HepG2 (cell line): Measurements from ENCODE around the gene ACOX3. TPM values are rescaled to one million over a fixed set of nuclear protein-coding genes. Genes with fewer than 3 reads are reported as not detected.

Source experiments
- ATAC-seq: fragments of 200-7000 bp; cut with Tn5 transposase; 3 replicates; pipeline ENCODE4 v1.9.1; 2020; ENCODE audit warnings: mild to moderate bottlenecking, moderate library complexity
- BruUV-seq: library from RNA; stranded (reverse); fragments of 400-500 nt; replicated peaks from 2 replicates; lab custom pipeline; 2021; lab: Mats Ljungman, UMichigan
- CTCF ChIA-PET: fragments of 300-600 bp; formaldehyde crosslinking; extraction: SDS; loops from one replicate; lab custom pipeline; 2021; ENCODE audit warnings: low total read pairs, inconsistent platforms, low intra/inter-chr PET ratio; lab: Yijun Ruan, JAX
- POLR2A ChIA-PET: fragments of 350-600 bp; sonication (Branson Sonifier 250); formaldehyde crosslinking; loops from one replicate; lab custom pipeline; 2020; ENCODE audit warnings: antibody characterized with exemption, inconsistent platforms; lab: Yijun Ruan, JAX
- DNase-seq: peaks from one replicate; pipeline ENCODE4 v3.0.0-alpha.2; 2015; ENCODE audit warnings: low spot score
- FAIRE-seq: peaks from 3 replicates; lab custom pipeline; 2011; peaks lifted over from hg19 to GRCh38; lab: Jason Lieb, UNC
- H2AFZ ChIP-seq: one replicate; pipeline ENCODE4 v1.6.1; 2011; ENCODE audit warnings: low read length, inconsistent platforms
- H3K27ac ChIP-seq: fragments of 300-600 bp; 3 replicates; pipeline ENCODE4 v1.8.0; 2011; ENCODE audit warnings: mixed run types, mild to moderate bottlenecking, mixed read lengths, low read length, inconsistent platforms; ENCODE audit not compliant: insufficient read depth; ENCODE audit errors: extremely low read length
- H3K27me3 ChIP-seq, 2 experiments: fragments of 200-600 bp in 1 of 2; 2 replicates in 1 of 2; 3 replicates in 1 of 2; pipeline versions ENCODE4 v1.6.0 to v1.8.0; 2011; ENCODE audit warnings: low read length in 2 of 2, mild to moderate bottlenecking in 2 of 2, moderate library complexity in 2 of 2, inconsistent platforms in 1 of 2; ENCODE audit not compliant: insufficient read depth in 2 of 2, control insufficient read depth in 1 of 2
- H3K36me3 ChIP-seq, 2 experiments: fragments of 200-600 bp in 1 of 2; replicated peaks in 1 of 2; 2 replicates in 1 of 2; 3 replicates in 1 of 2; pipeline versions ENCODE4 v1.5.1 to v1.8.0; 2011; ENCODE audit warnings: low read length in 2 of 2, inconsistent platforms in 1 of 2; ENCODE audit not compliant: insufficient read depth in 2 of 2, control insufficient read depth in 1 of 2
- H3K4me1 ChIP-seq: 2 replicates; pipeline ENCODE4 v1.5.1; 2012; ENCODE audit warnings: low read length, inconsistent platforms; ENCODE audit not compliant: insufficient read depth
- H3K4me2 ChIP-seq: 2 replicates; pipeline ENCODE4 v1.6.0; 2011; ENCODE audit warnings: low read depth, low read length, inconsistent platforms
- H3K4me3 ChIP-seq, 3 experiments: fragments of 200-600 bp in 1 of 3; sonication (generic), shearing (Covaris generic) in 1 of 3; replicated peaks in 1 of 3; 2 replicates each; pipeline ENCODE4 v1.5.1; 2011 to 2016; ENCODE audit warnings: low read length in 3 of 3, inconsistent platforms in 2 of 3, low read depth in 2 of 3, mild to moderate bottlenecking in 2 of 3, control low read depth in 1 of 3, mixed read lengths in 1 of 3; ENCODE audit not compliant: insufficient read depth in 1 of 3
- H3K79me2 ChIP-seq: one replicate; pipeline ENCODE4 v1.6.1; 2011; ENCODE audit warnings: low read length, inconsistent platforms; ENCODE audit not compliant: insufficient read depth
- H3K9ac ChIP-seq: 2 replicates; pipeline ENCODE4 v1.6.0; 2011; ENCODE audit warnings: mild to moderate bottlenecking, low read depth, low read length, inconsistent platforms; ENCODE audit not compliant: insufficient read depth
- H3K9me3 ChIP-seq: 2 replicates; pipeline ENCODE4 v1.5.1; 2012; ENCODE audit warnings: mild to moderate bottlenecking, low read length
- H4K20me1 ChIP-seq: 2 replicates; pipeline ENCODE4 v1.6.0; 2011; ENCODE audit warnings: inconsistent platforms, mild to moderate bottlenecking, low read length, moderate library complexity; ENCODE audit not compliant: insufficient read depth
- ADNP ChIP-seq: sonication (generic); formaldehyde crosslinking; IDR thresholded peaks from 2 replicates; pipeline ENCODE4 v1.4.0; 2020; ENCODE audit warnings: missing genetic modification reagents
- ESRRA ChIP-seq: sonication (generic); formaldehyde crosslinking; IDR thresholded peaks from 2 replicates; pipeline ENCODE4 v1.5.1; 2020; ENCODE audit warnings: mild to moderate bottlenecking, low read depth, missing genetic modification reagents
- FOSL2 ChIP-seq: sonication (generic); formaldehyde crosslinking; IDR thresholded peaks from 2 replicates; pipeline ENCODE4 v1.4.0; 2020; ENCODE audit warnings: missing genetic modification reagents
- GABPB1 ChIP-seq: IDR thresholded peaks from 2 replicates; pipeline ENCODE4 v1.6.1; 2016; ENCODE audit warnings: mild to moderate bottlenecking, missing genetic modification reagents, moderate library complexity, missing compliant biosample characterization
- HOXD1 ChIP-seq: sonication (generic); formaldehyde crosslinking; IDR thresholded peaks from 2 replicates; pipeline ENCODE4 v1.5.0; 2020; ENCODE audit warnings: missing genetic modification reagents
- JDP2 ChIP-seq: sonication (generic); formaldehyde crosslinking; IDR thresholded peaks from 2 replicates; pipeline ENCODE4 v1.8.1; 2022; ENCODE audit warnings: missing genetic modification reagents, borderline replicate concordance
- PRPF4 ChIP-seq: fragments of 200-400 bp; formaldehyde crosslinking; IDR thresholded peaks from 2 replicates; pipeline ENCODE4 v1.6.1; 2016; ENCODE audit warnings: low read length, low read depth; ENCODE audit not compliant: poor library complexity, severe bottlenecking
- SMC3 ChIP-seq: IDR thresholded peaks from 2 replicates; pipeline ENCODE4 v1.6.1; 2011; ENCODE audit warnings: low read length, improper control_type of control experiment
- ZKSCAN5 ChIP-seq: sonication (generic); formaldehyde crosslinking; IDR thresholded peaks from 2 replicates; pipeline ENCODE4 v1.5.1; 2020; ENCODE audit warnings: mild to moderate bottlenecking, missing genetic modification reagents
- WGBS: methylation state at CpG from one replicate; pipeline ENCODE4 v1.1.6; 2017; ENCODE audit warnings: low lambda C conversion rate; 5-methylcytosine and 5-hydroxymethylcytosine counted together
- in situ Hi-C: cut with HindIII; loops from 2 replicates; pipeline ENCODE4 v1.10.0; 2017; ENCODE audit warnings: low pct_unique_long_range_greater_than_20kb; ENCODE audit not compliant: extremely low pct_ligation_motif_present
- intact Hi-C: fragments of 100-400 bp; cut with micrococcal nuclease; formaldehyde crosslinking; loops from one replicate; pipeline ENCODE4 v1.10.0; 2022; ENCODE audit not compliant: unreplicated experiment
- polyA plus RNA-seq, 8 experiments: library from polyadenylated mRNA; depleted of rRNA in 3 of 8; stranded (reverse) in 7 of 8; unstranded in 1 of 8; fragments of >200 nt; fragmentation: Illumina TruSeq in 4 of 8; extraction: Trizol in 4 of 8; gene quantifications; 2 replicates each; pipeline versions ENCODE4 v1.2.1 to v1.2.3, GENCODE V29; 2011 to 2016; ENCODE audit warnings: low read depth in 4 of 8, missing spikeins in 1 of 8, mixed read lengths in 1 of 8; ENCODE audit not compliant: insufficient read depth in 1 of 8
- total RNA-seq, 5 experiments: library from RNA; depleted of rRNA; stranded (reverse); fragments of >200 nt; fragmentation: Illumina TruSeq; extraction: Trizol; gene quantifications; 2 replicates each; pipeline ENCODE4 v1.2.3, GENCODE V29; 2016; ENCODE audit warnings: low read depth in 1 of 5
- TF ChIP-seq, protein P1 (sequence below): sonication (generic); formaldehyde crosslinking; conservative IDR thresholded peaks from 2 replicates; pipeline ENCODE4 v1.5.0; 2020; ENCODE audit warnings: missing genetic modification reagents
- TF ChIP-seq, protein P2 (sequence below): sonication (generic); formaldehyde crosslinking; IDR thresholded peaks from 2 replicates; pipeline ENCODE4 v1.5.1; 2020; ENCODE audit warnings: mild to moderate bottlenecking, missing genetic modification reagents, moderate library complexity

Gene ACOX3
- total and polyA plus RNA-seq, 2 of the 13 experiments (the other 11 are each of a cell fraction or from before 2014, with no cell fraction given), result 4.2 to 17.8 TPM

DNA sequence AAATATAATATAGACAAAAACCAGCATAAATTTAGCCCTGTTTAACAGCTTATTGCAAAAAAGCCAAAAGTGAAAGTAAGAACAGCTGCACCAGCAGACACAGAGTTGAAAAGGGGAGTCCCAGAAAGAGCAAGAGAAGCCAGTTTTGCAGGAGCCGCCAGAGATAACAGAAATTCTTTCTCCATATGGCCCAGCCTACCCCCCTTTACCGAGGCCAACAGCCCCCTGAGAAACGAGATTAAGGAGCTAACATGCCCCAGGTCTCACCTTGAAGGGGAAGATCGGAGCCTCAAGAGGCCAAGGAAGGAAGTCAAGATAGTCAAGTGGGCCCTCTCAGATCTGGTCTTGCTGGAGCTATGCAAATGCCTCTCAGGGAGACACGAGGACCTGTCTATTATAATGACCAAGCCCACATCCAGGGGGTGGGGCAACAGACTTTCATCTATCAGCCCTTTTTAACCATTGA is 4.8 kb downstream of the ACOX3 start:
- no peak for ATAC-seq
- Histone ChIP-seq H3K9ac (no peak overlapping the region), H3K27ac (no peak overlapping the region), H3K79me2 (peaks cover 15% of the 10 kb centered on the region), H2AFZ (no peak overlapping the region), H3K4me1 (peaks cover 12% of the 10 kb centered on the region), H3K36me3 (no peaks in the 10 kb centered on the region; a peak in 1 of 5 replicates), H4K20me1 (no peaks in the 10 kb centered on the region), H3K9me3 (no peaks in the 10 kb centered on the region), H3K27me3 (no peaks in the 10 kb centered on the region), H3K4me3 (no peak overlapping the region), H3K4me2 (no peak overlapping the region)
- in situ Hi-C loops, result no loop called here
- POLR2A ChIA-PET, result no interaction called here
- no TSS peak for BruUV-seq
- CTCF ChIA-PET, result no interaction called here
- FAIRE-seq, result no peak
- 97% methylated on average over 5 of the region's 5 CpGs for WGBS
- TF ChIP-seq, protein P1, sequence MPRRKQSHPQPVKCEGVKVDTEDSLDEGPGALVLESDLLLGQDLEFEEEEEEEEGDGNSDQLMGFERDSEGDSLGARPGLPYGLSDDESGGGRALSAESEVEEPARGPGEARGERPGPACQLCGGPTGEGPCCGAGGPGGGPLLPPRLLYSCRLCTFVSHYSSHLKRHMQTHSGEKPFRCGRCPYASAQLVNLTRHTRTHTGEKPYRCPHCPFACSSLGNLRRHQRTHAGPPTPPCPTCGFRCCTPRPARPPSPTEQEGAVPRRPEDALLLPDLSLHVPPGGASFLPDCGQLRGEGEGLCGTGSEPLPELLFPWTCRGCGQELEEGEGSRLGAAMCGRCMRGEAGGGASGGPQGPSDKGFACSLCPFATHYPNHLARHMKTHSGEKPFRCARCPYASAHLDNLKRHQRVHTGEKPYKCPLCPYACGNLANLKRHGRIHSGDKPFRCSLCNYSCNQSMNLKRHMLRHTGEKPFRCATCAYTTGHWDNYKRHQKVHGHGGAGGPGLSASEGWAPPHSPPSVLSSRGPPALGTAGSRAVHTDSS, result no peak
- intact Hi-C loops, result no loop called here
- DNase-seq, result no peak

- Histone ChIP-seq H3K4me1 (peaks cover 10% of the 10 kb centered on the region), H3K9me3 (no peaks in the 10 kb centered on the region), H3K27ac (no peak overlapping the region), H2AFZ (no peak overlapping the region), H3K79me2 (peaks cover 10% of the 10 kb centered on the region), H3K36me3 (no peaks in the 10 kb centered on the region; a peak in 1 of 5 replicates), H3K27me3 (no peaks in the 10 kb centered on the region), H3K4me3 (no peak overlapping the region), H3K4me2 (no peak overlapping the region), H4K20me1 (no peaks in the 10 kb centered on the region), H3K9ac (no peak overlapping the region)
- in situ Hi-C loops (no loop called here), intact Hi-C loops (no loop called here)
- ChIA-PET POLR2A (no interaction called here), CTCF (no interaction called here)
- WGBS, result 96% methylated on average over 21 of the region's 21 CpGs
- FAIRE-seq (no peak), DNase-seq (no peak), ATAC-seq (no peak)
- no TSS peak for BruUV-seq
- TF ChIP-seq, protein P2, sequence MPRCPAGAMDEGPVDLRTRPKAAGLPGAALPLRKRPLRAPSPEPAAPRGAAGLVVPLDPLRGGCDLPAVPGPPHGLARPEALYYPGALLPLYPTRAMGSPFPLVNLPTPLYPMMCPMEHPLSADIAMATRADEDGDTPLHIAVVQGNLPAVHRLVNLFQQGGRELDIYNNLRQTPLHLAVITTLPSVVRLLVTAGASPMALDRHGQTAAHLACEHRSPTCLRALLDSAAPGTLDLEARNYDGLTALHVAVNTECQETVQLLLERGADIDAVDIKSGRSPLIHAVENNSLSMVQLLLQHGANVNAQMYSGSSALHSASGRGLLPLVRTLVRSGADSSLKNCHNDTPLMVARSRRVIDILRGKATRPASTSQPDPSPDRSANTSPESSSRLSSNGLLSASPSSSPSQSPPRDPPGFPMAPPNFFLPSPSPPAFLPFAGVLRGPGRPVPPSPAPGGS, result no peak
- no peak for TF ChIP-seq HOXD1 (CRISPR knock-in tag)
- no peak for TF ChIP-seq ADNP (CRISPR knock-in tag)
- TF ChIP-seq ZKSCAN5 (CRISPR knock-in tag), result no peak
- TF ChIP-seq GABPB1 (CRISPR knock-in tag), result no peak
- TF ChIP-seq JDP2, result no peak
- no peak for TF ChIP-seq SMC3
- TF ChIP-seq PRPF4, result no peak
- TF ChIP-seq FOSL2 (CRISPR knock-in tag), result no peak
- TF ChIP-seq ESRRA, result no peak
Observed at GRCh38 chr4:8434251-8435073, 6.1 kb downstream of the ACOX3 start.
